ENCODE results near the gene NFKBIE. TPM values are rescaled to one million over a fixed set of nuclear protein-coding genes. Genes with fewer than 3 reads are reported as not detected.

The NFKBIE gene
- total and polyA plus RNA-seq, 2 of the 13 experiments (the other 11 are each of a cell fraction or from before 2014, with no cell fraction given) = 6.7 to 14.5 TPM

DNA sequence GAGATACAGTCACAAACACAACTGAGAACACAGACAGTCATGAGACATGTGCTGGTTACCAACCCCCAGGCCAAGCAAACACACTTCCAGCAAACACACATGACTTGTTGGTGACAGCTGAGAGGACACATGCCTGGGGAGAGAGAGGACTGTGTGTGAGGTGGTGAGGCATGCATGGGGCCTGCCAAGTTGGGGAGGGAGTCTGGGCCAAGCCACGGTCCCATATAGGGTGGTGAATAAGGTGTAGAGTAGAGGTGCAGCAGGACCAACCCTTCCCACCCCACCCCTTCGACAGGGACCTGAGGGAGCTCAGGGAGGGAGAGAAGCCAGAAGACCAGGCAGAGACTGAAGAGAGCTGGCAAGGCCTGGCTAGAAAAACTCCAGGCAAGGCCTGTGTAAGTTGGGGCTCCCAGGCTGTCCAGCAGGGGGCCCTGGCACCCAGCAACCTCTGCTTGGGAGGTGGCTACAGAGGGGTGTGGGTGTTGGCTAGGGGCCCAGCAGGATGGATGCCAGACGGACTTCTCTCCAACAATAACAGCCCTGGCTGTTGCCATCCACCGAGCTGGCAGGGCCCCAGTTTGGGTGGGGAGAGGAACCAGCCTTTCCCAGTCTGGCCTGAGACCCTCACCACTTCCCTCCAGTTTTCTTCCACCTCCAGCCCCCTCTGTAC lies 43.9 kb downstream of the NFKBIE start (continued):
- TF ChIP-seq, protein P1, sequence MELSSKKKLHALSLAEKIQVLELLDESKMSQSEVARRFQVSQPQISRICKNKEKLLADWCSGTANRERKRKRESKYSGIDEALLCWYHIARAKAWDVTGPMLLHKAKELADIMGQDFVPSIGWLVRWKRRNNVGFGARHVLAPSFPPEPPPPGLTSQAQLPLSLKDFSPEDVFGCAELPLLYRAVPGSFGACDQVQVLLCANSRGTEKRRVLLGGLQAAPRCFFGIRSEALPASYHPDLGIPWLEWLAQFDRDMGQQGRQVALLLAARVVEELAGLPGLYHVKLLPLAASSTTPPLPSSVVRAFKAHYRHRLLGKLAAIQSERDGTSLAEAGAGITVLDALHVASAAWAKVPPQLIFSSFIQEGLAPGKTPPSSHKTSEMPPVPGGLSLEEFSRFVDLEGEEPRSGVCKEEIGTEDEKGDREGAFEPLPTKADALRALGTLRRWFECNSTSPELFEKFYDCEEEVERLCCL (CRISPR knock-in tag; IDR thresholded peaks at IDR 0.05; ENCODE audit: borderline replicate concordance) = no peak
- TF ChIP-seq DNMT3B (CRISPR knock-in tag; conservative IDR thresholded peaks at IDR 0.05) (peak; percentile 74; the same call in 1 of the 2 replicates), XRCC5 (optimal IDR thresholded peaks at IDR 0.05; ENCODE audit: low read length) (peak; percentile 98), RBAK (CRISPR knock-in tag; IDR thresholded peaks at IDR 0.05) (no peak), ZNF773 (CRISPR knock-in tag; IDR thresholded peaks at IDR 0.05; ENCODE audit: borderline replicate concordance) (no peak), HOXA3 (CRISPR knock-in tag; IDR thresholded peaks at IDR 0.05) (peak; percentile 68; the same call in 1 of the 2 replicates), ZNF598 (CRISPR knock-in tag; IDR thresholded peaks at IDR 0.05; ENCODE audit: borderline replicate concordance) (peak; percentile 31; the same call in 1 of the 2 replicates), NFKB2 (CRISPR knock-in tag; IDR thresholded peaks at IDR 0.05; ENCODE audit: borderline replicate concordance) (peak; percentile 89; the same call in 1 of the 2 replicates), NFYB (CRISPR knock-in tag; IDR thresholded peaks at IDR 0.05) (no peak), ZNF143 (CRISPR knock-in tag; IDR thresholded peaks at IDR 0.05) (peak; percentile 35; the same call in 1 of the 2 replicates), CBFB (CRISPR knock-in tag; IDR thresholded peaks at IDR 0.05) (peak; percentile 36; the same call in 1 of the 2 replicates), ZSCAN20 (CRISPR knock-in tag; IDR thresholded peaks at IDR 0.05; ENCODE audit: borderline replicate concordance) (no peak), TSC22D2 (CRISPR knock-in tag; IDR thresholded peaks at IDR 0.05; ENCODE audit: borderline replicate concordance) (0 out of 2 replicates have a peak, but pooled peaks have one; percentile 4), ZNF614 (CRISPR knock-in tag; IDR thresholded peaks at IDR 0.05; ENCODE audit: borderline replicate concordance) (0 out of 2 replicates have a peak, but pooled peaks have one; percentile 40), ZNF703 (CRISPR knock-in tag; IDR thresholded peaks at IDR 0.05; ENCODE audit: borderline replicate concordance) (no peak), ZNF567 (CRISPR knock-in tag; IDR thresholded peaks at IDR 0.05; ENCODE audit: borderline replicate concordance) (0 out of 2 replicates have a peak, but pooled peaks have one; percentile 39), RXRA (CRISPR knock-in tag; IDR thresholded peaks at IDR 0.05) (peak; percentile 57; the same call in 1 of the 2 replicates), ZNF792 (CRISPR knock-in tag; IDR thresholded peaks at IDR 0.05) (peak; percentile 78; the same call in 1 of the 2 replicates), SOX6 (IDR thresholded peaks at IDR 0.05) (no peak), SOX6 (CRISPR knock-in tag; IDR thresholded peaks at IDR 0.05) (peak; percentile 65), ATF1 (CRISPR knock-in tag; IDR thresholded peaks at IDR 0.05) (no peak)
- TF ChIP-seq, protein P2, sequence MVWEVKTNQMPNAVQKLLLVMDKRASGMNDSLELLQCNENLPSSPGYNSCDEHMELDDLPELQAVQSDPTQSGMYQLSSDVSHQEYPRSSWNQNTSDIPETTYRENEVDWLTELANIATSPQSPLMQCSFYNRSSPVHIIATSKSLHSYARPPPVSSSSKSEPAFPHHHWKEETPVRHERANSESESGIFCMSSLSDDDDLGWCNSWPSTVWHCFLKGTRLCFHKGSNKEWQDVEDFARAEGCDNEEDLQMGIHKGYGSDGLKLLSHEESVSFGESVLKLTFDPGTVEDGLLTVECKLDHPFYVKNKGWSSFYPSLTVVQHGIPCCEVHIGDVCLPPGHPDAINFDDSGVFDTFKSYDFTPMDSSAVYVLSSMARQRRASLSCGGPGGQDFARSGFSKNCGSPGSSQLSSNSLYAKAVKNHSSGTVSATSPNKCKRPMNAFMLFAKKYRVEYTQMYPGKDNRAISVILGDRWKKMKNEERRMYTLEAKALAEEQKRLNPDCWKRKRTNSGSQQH (CRISPR knock-in tag; IDR thresholded peaks at IDR 0.05; ENCODE audit: low read depth) = 0 out of 2 replicates have a peak, but pooled peaks have one; percentile 44
- TF ChIP-seq, protein P3, sequence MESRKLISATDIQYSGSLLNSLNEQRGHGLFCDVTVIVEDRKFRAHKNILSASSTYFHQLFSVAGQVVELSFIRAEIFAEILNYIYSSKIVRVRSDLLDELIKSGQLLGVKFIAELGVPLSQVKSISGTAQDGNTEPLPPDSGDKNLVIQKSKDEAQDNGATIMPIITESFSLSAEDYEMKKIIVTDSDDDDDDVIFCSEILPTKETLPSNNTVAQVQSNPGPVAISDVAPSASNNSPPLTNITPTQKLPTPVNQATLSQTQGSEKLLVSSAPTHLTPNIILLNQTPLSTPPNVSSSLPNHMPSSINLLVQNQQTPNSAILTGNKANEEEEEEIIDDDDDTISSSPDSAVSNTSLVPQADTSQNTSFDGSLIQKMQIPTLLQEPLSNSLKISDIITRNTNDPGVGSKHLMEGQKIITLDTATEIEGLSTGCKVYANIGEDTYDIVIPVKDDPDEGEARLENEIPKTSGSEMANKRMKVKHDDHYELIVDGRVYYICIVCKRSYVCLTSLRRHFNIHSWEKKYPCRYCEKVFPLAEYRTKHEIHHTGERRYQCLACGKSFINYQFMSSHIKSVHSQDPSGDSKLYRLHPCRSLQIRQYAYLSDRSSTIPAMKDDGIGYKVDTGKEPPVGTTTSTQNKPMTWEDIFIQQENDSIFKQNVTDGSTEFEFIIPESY (CRISPR knock-in tag; IDR thresholded peaks at IDR 0.05) = peak; percentile 30; the same call in 1 of the 2 replicates
- TF ChIP-seq, protein P4, sequence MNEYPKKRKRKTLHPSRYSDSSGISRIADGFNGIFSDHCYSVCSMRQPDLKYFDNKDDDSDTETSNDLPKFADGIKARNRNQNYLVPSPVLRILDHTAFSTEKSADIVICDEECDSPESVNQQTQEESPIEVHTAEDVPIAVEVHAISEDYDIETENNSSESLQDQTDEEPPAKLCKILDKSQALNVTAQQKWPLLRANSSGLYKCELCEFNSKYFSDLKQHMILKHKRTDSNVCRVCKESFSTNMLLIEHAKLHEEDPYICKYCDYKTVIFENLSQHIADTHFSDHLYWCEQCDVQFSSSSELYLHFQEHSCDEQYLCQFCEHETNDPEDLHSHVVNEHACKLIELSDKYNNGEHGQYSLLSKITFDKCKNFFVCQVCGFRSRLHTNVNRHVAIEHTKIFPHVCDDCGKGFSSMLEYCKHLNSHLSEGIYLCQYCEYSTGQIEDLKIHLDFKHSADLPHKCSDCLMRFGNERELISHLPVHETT (CRISPR knock-in tag; conservative IDR thresholded peaks at IDR 0.05) = 0 out of 2 replicates have a peak, but pooled peaks have one; percentile 17

Measured in HepG2 (cell line).